ENCODE measurements around the gene FANCD2.

The FANCD2 gene

GRCh38 chr3:10142707-10143560 is 116.7 kb downstream of the FANCD2 start:
- H2BK120ac ChIP-seq (ENCODE audit: insufficient read depth, low read length, poor library complexity) = no peak overlapping the region
- H3K14ac ChIP-seq (ENCODE audit: low read length) = no peak overlapping the region
- no peak overlapping the region for H2AK5ac ChIP-seq (ENCODE audit: low read length)
- H3K4me3 ChIP-seq (ENCODE audit: low read depth, low read length) = peak overlapping the region; percentile 53
- H3K27me3 ChIP-seq (ENCODE audit: insufficient read depth, low read length) = no peaks in the 10 kb centered on the region
- H2BK12ac ChIP-seq (ENCODE audit: low read length) = no peak overlapping the region
- DNase-seq = peak; percentile 53 to 65
- H3K79me2 ChIP-seq (ENCODE audit: control insufficient read depth, insufficient read depth, low read length, poor library complexity) = peaks cover 19% of the 10 kb centered on the region
- H3K9me3 ChIP-seq (ENCODE audit: insufficient read depth, low read depth, low read length) = no peaks in the 10 kb centered on the region
- H3K36me3 ChIP-seq (ENCODE audit: control insufficient read depth in 1 of 2, insufficient read depth in 2 of 2, low read length in 2 of 2) = peaks cover 2 to 3% of the 10 kb centered on the region in 2 experiments
- peaks cover 9% of the 10 kb centered on the region for H3K79me1 ChIP-seq (ENCODE audit: low read length)
- no peak overlapping the region for H2AFZ ChIP-seq (ENCODE audit: insufficient read depth, low read length, poor library complexity)
- peak overlapping the region; percentile 2 for H4K12ac ChIP-seq (ENCODE audit: low read depth, low read length)
- no peak overlapping the region for H4K8ac ChIP-seq (ENCODE audit: low read depth, low read length)
- peak overlapping the region; percentile 16 for H3K4ac ChIP-seq (ENCODE audit: low read depth, low read length)
- H3K27ac ChIP-seq (ENCODE audit: low read depth, low read length) = no peak overlapping the region
- no peak overlapping the region for H4K91ac ChIP-seq (ENCODE audit: low read depth, low read length)
- H3K9ac ChIP-seq (ENCODE audit: low read length) = peak overlapping the region; percentile 6
- no peak overlapping the region for H3K23ac ChIP-seq (ENCODE audit: low read length)
- no peak overlapping the region for H3K18ac ChIP-seq (ENCODE audit: low read length)
- H3K4me2 ChIP-seq (ENCODE audit: low read length) = peak overlapping the region; percentile 62
- peaks cover 6 to 11% of the 10 kb centered on the region in 2 experiments for H3K4me1 ChIP-seq (ENCODE audit: control insufficient read depth in 1 of 2, insufficient read depth in 2 of 2, low read length in 2 of 2)
- no peak overlapping the region for H2BK5ac ChIP-seq (ENCODE audit: low read depth, low read length, poor library complexity)
- no CpG with 5 or more reads among the region's 29 CpGs for WGBS (ENCODE audit: extremely low coverage, insufficient coverage, insufficient read length)

- Histone ChIP-seq H3K36me3 (ENCODE audit: control insufficient read depth in 1 of 2, insufficient read depth in 2 of 2, low read length in 2 of 2) (peaks cover 17 to 20% of the 10 kb centered on the region in 2 experiments), H3K4me3 (ENCODE audit: low read depth, low read length) (no peak overlapping the region), H3K27me3 (ENCODE audit: insufficient read depth, low read length) (no peaks in the 10 kb centered on the region), H3K79me2 (ENCODE audit: control insufficient read depth, insufficient read depth, low read length, poor library complexity) (peaks cover 19% of the 10 kb centered on the region), H3K9me3 (ENCODE audit: insufficient read depth, low read depth, low read length) (no peaks in the 10 kb centered on the region), H2BK120ac (ENCODE audit: insufficient read depth, low read length, poor library complexity) (no peak overlapping the region), H3K27ac (ENCODE audit: low read depth, low read length) (no peak overlapping the region), H2BK12ac (ENCODE audit: low read length) (no peak overlapping the region), H4K8ac (ENCODE audit: low read depth, low read length) (no peak overlapping the region), H4K12ac (ENCODE audit: low read depth, low read length) (no peak overlapping the region), H3K4ac (ENCODE audit: low read depth, low read length) (no peak overlapping the region), H3K23ac (ENCODE audit: low read length) (no peak overlapping the region), H3K14ac (ENCODE audit: low read length) (no peak overlapping the region), H3K9ac (ENCODE audit: low read length) (no peak overlapping the region), H2AFZ (ENCODE audit: insufficient read depth, low read length, poor library complexity) (no peak overlapping the region), H4K91ac (ENCODE audit: low read depth, low read length) (no peak overlapping the region), H3K18ac (ENCODE audit: low read length) (no peak overlapping the region), H3K79me1 (ENCODE audit: low read length) (peaks cover 9% of the 10 kb centered on the region), H2BK5ac (ENCODE audit: low read depth, low read length, poor library complexity) (no peak overlapping the region), H3K4me1 (ENCODE audit: control insufficient read depth in 1 of 2, insufficient read depth in 2 of 2, low read length in 2 of 2) (peaks cover 6 to 11% of the 10 kb centered on the region in 2 experiments), H2AK5ac (ENCODE audit: low read length) (no peak overlapping the region), H3K4me2 (ENCODE audit: low read length) (no peak overlapping the region)
- no CpG with 5 or more reads among the region's 4 CpGs for WGBS (ENCODE audit: extremely low coverage, insufficient coverage, insufficient read length)
- no peak for DNase-seq
Observed at GRCh38 chr3:10145685-10146084, 119.4 kb downstream of the FANCD2 start.

GRCh38 chr3:10149226-10149625 is 123.0 kb downstream of the FANCD2 start:
- H3K4me3 ChIP-seq (ENCODE audit: low read depth, low read length) = no peak overlapping the region
- H3K4ac ChIP-seq (ENCODE audit: low read depth, low read length) = no peak overlapping the region
- peaks cover 30 to 34% of the 10 kb centered on the region in 2 experiments for H3K36me3 ChIP-seq (ENCODE audit: control insufficient read depth in 1 of 2, insufficient read depth in 2 of 2, low read length in 2 of 2)
- H3K18ac ChIP-seq (ENCODE audit: low read length) = no peak overlapping the region
- H3K4me2 ChIP-seq (ENCODE audit: low read length) = no peak overlapping the region
- no peak overlapping the region for H2BK12ac ChIP-seq (ENCODE audit: low read length)
- no peak overlapping the region for H4K8ac ChIP-seq (ENCODE audit: low read depth, low read length)
- no peaks in the 10 kb centered on the region for H3K4me1 ChIP-seq (ENCODE audit: control insufficient read depth in 1 of 2, insufficient read depth in 2 of 2, low read length in 2 of 2)
- H3K9ac ChIP-seq (ENCODE audit: low read length) = no peak overlapping the region
- no peak for DNase-seq
- no peaks in the 10 kb centered on the region for H3K9me3 ChIP-seq (ENCODE audit: insufficient read depth, low read depth, low read length)
- no peak overlapping the region for H3K14ac ChIP-seq (ENCODE audit: low read length)
- no peak overlapping the region for H2AK5ac ChIP-seq (ENCODE audit: low read length)
- H3K79me1 ChIP-seq (ENCODE audit: low read length) = no peaks in the 10 kb centered on the region
- no peak overlapping the region for H2AFZ ChIP-seq (ENCODE audit: insufficient read depth, low read length, poor library complexity)
- no peak overlapping the region for H3K23ac ChIP-seq (ENCODE audit: low read length)
- no CpG with 5 or more reads among the region's 8 CpGs for WGBS (ENCODE audit: extremely low coverage, insufficient coverage, insufficient read length)
- no peak overlapping the region for H3K27ac ChIP-seq (ENCODE audit: low read depth, low read length)
- no peak overlapping the region for H4K12ac ChIP-seq (ENCODE audit: low read depth, low read length)
- H3K27me3 ChIP-seq (ENCODE audit: insufficient read depth, low read length) = no peaks in the 10 kb centered on the region
- no peak overlapping the region for H2BK120ac ChIP-seq (ENCODE audit: insufficient read depth, low read length, poor library complexity)
- H4K91ac ChIP-seq (ENCODE audit: low read depth, low read length) = no peak overlapping the region
- H3K79me2 ChIP-seq (ENCODE audit: control insufficient read depth, insufficient read depth, low read length, poor library complexity) = peaks cover under 1% of the 10 kb centered on the region
- no peak overlapping the region for H2BK5ac ChIP-seq (ENCODE audit: low read depth, low read length, poor library complexity)

- no peaks in the 10 kb centered on the region for H3K27me3 ChIP-seq (ENCODE audit: insufficient read depth, low read length)
- no peak overlapping the region for H4K91ac ChIP-seq (ENCODE audit: low read depth, low read length)
- peaks cover 30 to 39% of the 10 kb centered on the region in 2 experiments for H3K36me3 ChIP-seq (ENCODE audit: control insufficient read depth in 1 of 2, insufficient read depth in 2 of 2, low read length in 2 of 2)
- H3K18ac ChIP-seq (ENCODE audit: low read length) = no peak overlapping the region
- no peak overlapping the region for H2AFZ ChIP-seq (ENCODE audit: insufficient read depth, low read length, poor library complexity)
- H3K79me2 ChIP-seq (ENCODE audit: control insufficient read depth, insufficient read depth, low read length, poor library complexity) = no peaks in the 10 kb centered on the region
- no peak overlapping the region for H3K4me3 ChIP-seq (ENCODE audit: low read depth, low read length)
- no peak overlapping the region for H2AK5ac ChIP-seq (ENCODE audit: low read length)
- no peak overlapping the region for H4K12ac ChIP-seq (ENCODE audit: low read depth, low read length)
- H3K79me1 ChIP-seq (ENCODE audit: low read length) = no peaks in the 10 kb centered on the region
- no peak for DNase-seq
- no peak overlapping the region for H2BK12ac ChIP-seq (ENCODE audit: low read length)
- H3K27ac ChIP-seq (ENCODE audit: low read depth, low read length) = no peak overlapping the region
- H2BK5ac ChIP-seq (ENCODE audit: low read depth, low read length, poor library complexity) = no peak overlapping the region
- peaks cover 2% of the 10 kb centered on the region in 2 experiments for H3K4me1 ChIP-seq (ENCODE audit: control insufficient read depth in 1 of 2, insufficient read depth in 2 of 2, low read length in 2 of 2)
- no peak overlapping the region for H3K23ac ChIP-seq (ENCODE audit: low read length)
- H3K4me2 ChIP-seq (ENCODE audit: low read length) = no peak overlapping the region
- no peak overlapping the region for H2BK120ac ChIP-seq (ENCODE audit: insufficient read depth, low read length, poor library complexity)
- H3K4ac ChIP-seq (ENCODE audit: low read depth, low read length) = no peak overlapping the region
- no CpG with 5 or more reads among the region's 6 CpGs for WGBS (ENCODE audit: extremely low coverage, insufficient coverage, insufficient read length)
- no peak overlapping the region for H4K8ac ChIP-seq (ENCODE audit: low read depth, low read length)
- H3K14ac ChIP-seq (ENCODE audit: low read length) = no peak overlapping the region
- no peak overlapping the region for H3K9ac ChIP-seq (ENCODE audit: low read length)
- no peaks in the 10 kb centered on the region for H3K9me3 ChIP-seq (ENCODE audit: insufficient read depth, low read depth, low read length)
Observed at GRCh38 chr3:10150987-10151386, 124.8 kb downstream of the FANCD2 start.

Data from trophoblast cell (in vitro differentiated cells and primary cell).